ENCODE measurements around the gene FBXL7.
A peak's percentile ranks its signal among the peaks of the same experiment; 100 is the strongest.

Gene FBXL7

GRCh38 chr5:15585128-15585527, 85.1 kb downstream of the FBXL7 start:
- no peak for DNase-seq

- no peak for DNase-seq
Observed at GRCh38 chr5:15585841-15586591, 86.0 kb downstream of the FBXL7 start.

GRCh38 chr5:15587916-15588315, 87.9 kb downstream of the FBXL7 start:
- no peak for DNase-seq

DNA sequence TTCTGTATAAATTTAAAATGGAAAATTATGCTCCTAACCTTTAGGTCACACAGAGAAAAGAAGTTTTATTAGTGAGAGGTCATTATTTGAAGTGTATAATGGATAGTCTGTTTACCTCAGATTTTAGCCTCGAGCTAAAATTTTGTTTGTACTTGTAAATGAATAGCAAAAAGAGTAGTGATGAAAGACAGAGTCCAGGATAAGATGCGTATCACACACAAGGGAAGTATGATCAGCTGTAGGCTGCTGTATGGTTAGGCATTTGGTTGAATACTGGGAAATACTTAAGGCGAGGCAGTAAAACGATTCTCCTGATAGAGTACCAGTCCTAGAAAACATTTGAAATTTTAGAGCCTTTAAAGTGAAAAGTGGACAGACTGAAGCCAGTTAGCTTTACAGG, 92.7 kb downstream of the FBXL7 start:
- DNase-seq: no peak

- DNase-seq: no peak
Observed at GRCh38 chr5:15594977-15595568, 95.1 kb downstream of the FBXL7 start.

- DNase-seq: no peak
Observed at GRCh38 chr5:15595929-15596328, 95.9 kb downstream of the FBXL7 start.

- DNase-seq: no peak
Observed at GRCh38 chr5:15596936-15597335, 97.0 kb downstream of the FBXL7 start.

GRCh38 chr5:15597804-15598203, 97.8 kb downstream of the FBXL7 start:
- no peak for DNase-seq

GRCh38 chr5:15598294-15598902, 98.4 kb downstream of the FBXL7 start:
- DNase-seq: peak in 1 of 2 experiments; percentile 11

GRCh38 chr5:15600035-15600434, 100.1 kb downstream of the FBXL7 start:
- no peak for DNase-seq

GRCh38 chr5:15601274-15601673, 101.3 kb downstream of the FBXL7 start:
- DNase-seq: no peak

- no peak for DNase-seq
Observed at GRCh38 chr5:15601853-15602252, 101.9 kb downstream of the FBXL7 start.

GRCh38 chr5:15604986-15605385, 105.0 kb downstream of the FBXL7 start:
- DNase-seq: no peak

DNA sequence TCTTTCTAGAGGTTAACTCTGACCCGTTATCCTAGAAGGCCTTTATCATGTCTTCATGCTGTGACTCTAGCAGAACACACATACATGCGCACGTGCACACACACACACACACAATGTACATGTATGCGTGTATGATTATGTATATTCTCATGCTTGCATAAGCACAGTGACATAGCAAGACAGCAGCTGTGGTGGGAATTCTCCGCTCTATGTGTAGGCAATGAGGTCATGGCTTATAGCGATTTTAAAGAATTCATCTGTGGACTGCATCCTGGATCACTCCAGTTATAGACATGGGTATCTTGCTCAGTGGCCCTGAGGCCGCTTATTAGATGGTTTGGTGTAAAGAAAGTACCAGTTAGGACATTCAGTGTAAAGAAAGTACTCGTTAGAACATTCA, 106.2 kb downstream of the FBXL7 start:
- no peak for DNase-seq

GRCh38 chr5:15607076-15607475, 107.1 kb downstream of the FBXL7 start:
- DNase-seq: no peak

GRCh38 chr5:15609076-15609725, 109.2 kb downstream of the FBXL7 start:
- no peak for DNase-seq

DNA sequence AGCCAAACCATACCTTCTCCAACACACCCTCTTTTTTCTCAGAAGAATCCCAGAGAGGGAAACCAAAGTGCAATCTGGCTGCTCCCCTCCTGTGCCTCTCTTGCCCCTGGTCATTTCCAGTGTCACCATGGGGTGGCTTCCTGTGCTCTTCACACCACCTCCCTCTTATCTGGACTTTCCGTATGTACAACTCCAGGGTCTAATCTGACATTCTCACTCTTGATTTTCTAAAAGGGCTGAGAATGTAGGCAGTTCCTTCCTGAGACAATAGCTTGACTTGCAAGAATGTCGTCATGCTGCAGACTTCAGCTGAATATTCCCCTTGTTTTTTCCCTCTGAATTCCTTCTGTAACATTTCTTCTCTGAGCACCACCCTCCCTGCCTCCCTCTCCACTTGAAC, 110.2 kb downstream of the FBXL7 start:
- no peak for DNase-seq

DNA sequence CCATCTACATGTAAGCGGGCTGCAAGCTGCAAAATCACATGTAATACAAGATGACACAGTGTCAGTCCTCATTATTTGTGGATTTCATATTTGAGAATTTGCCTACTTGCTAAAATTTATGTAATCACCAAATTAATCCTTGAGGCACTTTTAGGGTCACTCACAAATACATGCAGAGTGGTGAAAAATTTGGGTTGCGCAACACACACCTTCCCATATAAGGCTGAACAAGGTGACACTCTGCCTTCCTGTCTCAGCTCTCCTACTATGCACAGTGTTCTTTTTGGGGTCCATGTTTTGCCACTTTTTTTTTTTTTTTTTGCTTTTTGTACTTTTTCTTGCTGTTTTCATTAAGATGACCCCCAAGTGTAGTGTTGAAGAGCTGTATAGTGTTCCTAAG, 111.0 kb downstream of the FBXL7 start:
- DNase-seq: no peak

- DNase-seq: no peak
Observed at GRCh38 chr5:15612915-15613635, 113.1 kb downstream of the FBXL7 start.

- no peak for DNase-seq
Observed at GRCh38 chr5:15614679-15615078, 114.7 kb downstream of the FBXL7 start.

DNA sequence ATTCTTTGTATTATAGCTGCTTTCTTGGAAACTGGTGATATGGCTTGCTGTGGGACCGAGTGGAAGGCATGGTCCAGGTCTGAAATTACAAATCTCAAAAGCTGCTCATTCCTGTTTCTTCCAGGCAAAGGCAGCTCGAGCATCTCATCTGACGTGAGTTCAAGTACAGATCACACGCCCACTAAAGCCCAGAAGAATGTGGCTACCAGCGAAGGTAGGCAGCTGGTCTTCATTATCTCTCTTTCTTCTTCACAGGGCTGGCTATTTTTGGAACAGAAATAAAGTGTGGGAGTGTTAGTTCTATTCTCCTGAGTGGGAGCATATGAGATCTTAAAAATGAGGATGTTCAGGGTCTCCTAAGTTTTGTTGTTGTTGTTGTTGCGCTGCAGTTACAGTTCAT, 115.9 kb downstream of the FBXL7 start:
- DNase-seq: no peak

- no peak for DNase-seq
Observed at GRCh38 chr5:15618938-15619337, 119.0 kb downstream of the FBXL7 start.

DNA sequence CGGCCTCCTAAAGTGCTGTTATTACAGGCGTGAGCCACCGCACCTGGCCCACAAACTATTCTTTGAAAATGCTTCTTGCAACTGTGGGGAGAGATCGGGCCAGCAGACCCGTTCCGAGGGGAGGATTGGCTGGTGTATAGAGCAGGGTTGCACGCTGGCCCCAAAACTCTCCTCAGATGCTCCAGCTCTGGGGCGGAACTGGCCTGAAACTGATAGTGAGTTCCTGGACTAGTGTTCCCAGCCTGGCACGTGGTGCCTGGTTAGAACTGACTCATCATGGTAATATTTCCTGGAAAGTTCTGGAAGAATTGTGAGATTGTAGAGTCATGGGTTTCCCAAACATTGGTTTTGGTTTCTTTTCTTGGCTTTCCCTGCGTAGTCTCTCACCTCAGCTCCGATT, 120.5 kb downstream of the FBXL7 start:
- DNase-seq: no peak
